Colon (tissue), 2 donors: ENCODE results near the gene SLC66A2.

Source experiments
- FAIRE-seq: peaks from 2 replicates; lab custom pipeline; 2012; peaks lifted over from hg19 to GRCh38; lab: Jason Lieb, UNC
- donor health status: control.
- donor health status: control.

Gene SLC66A2

GRCh38 chr18:79935925-79936324 is 15.5 kb downstream of the SLC66A2 start:
- no peak for FAIRE-seq

DNA sequence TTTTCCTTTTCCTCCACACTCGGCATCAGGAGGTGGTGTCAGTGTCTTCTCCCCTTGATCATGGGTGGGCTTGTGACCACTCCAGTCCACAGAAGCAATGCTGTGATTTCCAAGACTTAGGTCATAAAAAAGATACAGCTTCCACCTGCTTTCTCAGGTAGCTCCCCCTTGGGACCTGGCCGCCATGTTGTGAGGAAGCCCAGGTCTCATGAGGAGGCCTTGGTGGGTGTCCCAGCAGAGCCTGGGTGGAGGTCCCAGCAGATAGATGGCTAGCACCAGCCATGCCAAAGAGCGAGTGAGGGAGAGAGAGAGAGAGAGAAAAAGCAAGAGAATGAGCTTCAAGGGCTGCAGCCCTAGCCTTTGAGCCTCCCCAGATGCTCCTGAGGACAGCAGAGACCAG is 16.0 kb downstream of the SLC66A2 start:
- FAIRE-seq: no peak

- FAIRE-seq: no peak
Observed at GRCh38 chr18:79935098-79935480, 16.4 kb downstream of the SLC66A2 start.

GRCh38 chr18:79934311-79935097 is 16.9 kb downstream of the SLC66A2 start:
- FAIRE-seq: no peak

GRCh38 chr18:79933765-79934164 is 17.7 kb downstream of the SLC66A2 start:
- no peak for FAIRE-seq

- no peak for FAIRE-seq
Observed at GRCh38 chr18:79932907-79933306, 18.5 kb downstream of the SLC66A2 start.

DNA sequence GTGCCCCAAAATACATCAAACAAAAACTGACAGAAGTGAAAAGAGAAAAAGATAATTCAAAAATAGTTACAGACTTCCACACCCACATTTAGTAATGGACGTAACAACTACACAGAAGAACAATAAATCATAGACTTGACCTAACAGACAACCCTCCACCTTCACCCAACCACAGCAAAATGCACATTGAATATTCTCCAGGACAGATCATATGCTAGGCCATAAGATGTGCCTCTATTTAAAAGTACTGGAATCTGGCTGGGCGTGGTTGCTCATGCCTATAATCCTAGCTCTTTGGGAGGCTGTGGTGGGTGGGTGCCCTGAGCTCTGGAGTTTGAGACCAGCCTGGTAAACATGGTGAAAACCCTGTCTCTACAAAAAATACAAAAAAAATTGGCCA is 20.0 kb downstream of the SLC66A2 start:
- no peak for FAIRE-seq

DNA sequence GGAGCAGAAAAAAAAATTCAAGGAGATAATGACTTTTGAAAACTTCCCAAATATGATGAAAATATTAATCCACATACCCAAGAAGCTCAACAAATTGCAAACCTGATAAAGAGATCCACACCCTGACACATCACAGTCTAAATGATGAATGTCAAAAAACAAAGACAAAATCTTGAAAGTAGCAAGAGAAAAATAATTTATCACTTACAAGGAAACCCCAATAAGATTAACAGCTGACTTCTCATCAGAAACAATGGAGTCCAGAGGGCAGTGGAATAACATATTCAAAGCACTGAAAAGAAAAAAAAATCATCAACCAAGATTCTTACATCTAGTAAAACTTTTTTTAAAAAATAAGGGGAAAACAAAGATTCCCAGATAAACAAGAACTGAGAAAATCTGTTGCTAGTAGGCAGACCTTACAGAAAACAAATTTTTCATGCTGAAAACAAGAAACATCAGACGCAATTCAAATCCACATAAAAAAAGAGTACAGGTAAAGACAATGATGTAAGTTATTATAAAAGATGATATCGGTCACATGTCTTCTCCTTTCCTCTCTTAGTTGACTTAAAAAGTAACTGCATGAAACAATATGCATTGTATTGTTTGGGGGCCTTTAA is 21.3 kb downstream of the SLC66A2 start:
- FAIRE-seq: no peak

DNA sequence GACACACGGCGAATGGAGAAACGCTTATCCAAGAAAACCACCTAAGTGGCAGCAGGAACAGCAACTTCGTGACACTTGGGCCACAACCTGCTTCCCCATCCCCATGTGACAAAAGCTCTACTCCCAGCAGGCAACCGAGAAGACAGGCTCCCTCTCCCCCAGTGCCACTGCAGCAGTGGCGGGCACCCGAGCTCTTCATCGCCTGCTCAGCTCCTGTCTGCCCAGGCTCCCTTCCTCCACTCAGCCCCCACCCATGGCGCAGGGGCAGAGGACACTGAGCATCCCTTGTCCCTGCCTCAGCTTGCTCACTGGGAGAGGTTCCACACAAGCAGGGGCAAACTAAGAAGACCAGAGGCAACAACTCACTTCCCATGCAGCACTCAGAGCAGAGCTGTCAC is 22.9 kb downstream of the SLC66A2 start:
- no peak for FAIRE-seq

- FAIRE-seq: no peak
Observed at GRCh38 chr18:79927607-79928562, 23.6 kb downstream of the SLC66A2 start.

- no peak for FAIRE-seq
Observed at GRCh38 chr18:79926715-79927606, 24.5 kb downstream of the SLC66A2 start.

GRCh38 chr18:79926306-79926705 is 25.1 kb downstream of the SLC66A2 start:
- FAIRE-seq: no peak

DNA sequence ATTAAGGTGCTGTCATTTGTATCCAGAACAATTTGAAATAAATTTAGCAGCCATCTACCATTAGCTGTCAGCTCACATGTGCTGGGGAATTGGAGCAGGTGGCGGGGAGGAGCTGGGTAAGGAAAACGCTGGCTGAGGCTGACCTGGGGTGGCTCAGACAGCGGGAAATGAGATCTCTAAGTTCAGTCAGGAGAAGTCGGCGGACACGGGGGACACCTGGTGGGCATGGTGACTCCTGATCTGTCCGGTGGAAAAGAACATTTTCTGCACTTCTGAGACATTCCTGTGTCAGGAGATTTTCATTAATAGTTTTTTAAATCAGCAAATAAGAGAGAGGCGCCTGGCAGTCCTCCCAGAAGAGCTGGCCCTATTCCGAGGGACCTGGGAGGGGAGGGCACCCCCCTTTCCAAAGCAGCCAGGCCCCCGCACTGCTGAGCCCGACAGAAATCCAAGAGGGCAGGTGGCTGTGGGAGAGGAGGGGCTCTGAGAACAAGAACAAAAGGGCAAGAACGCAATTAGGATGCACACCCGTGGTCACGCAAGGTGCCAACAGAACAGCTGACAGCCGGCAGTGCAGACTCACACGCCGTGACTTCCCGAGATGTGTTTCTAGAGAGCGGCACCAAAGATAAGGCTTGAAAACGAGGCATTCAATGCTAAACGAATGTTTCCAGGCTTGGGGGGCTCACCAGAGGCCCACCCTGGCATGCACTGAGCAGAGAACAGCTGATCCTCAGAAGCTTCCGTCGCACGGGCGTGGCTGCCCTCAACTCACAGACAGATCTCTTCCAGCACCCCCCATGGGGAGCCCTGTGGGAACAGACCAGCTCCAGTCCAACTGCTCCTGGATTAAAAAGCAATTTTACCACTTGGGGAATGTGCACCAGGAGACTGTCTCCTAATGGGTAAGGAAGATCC is 26.4 kb downstream of the SLC66A2 start:
- no peak for FAIRE-seq

DNA sequence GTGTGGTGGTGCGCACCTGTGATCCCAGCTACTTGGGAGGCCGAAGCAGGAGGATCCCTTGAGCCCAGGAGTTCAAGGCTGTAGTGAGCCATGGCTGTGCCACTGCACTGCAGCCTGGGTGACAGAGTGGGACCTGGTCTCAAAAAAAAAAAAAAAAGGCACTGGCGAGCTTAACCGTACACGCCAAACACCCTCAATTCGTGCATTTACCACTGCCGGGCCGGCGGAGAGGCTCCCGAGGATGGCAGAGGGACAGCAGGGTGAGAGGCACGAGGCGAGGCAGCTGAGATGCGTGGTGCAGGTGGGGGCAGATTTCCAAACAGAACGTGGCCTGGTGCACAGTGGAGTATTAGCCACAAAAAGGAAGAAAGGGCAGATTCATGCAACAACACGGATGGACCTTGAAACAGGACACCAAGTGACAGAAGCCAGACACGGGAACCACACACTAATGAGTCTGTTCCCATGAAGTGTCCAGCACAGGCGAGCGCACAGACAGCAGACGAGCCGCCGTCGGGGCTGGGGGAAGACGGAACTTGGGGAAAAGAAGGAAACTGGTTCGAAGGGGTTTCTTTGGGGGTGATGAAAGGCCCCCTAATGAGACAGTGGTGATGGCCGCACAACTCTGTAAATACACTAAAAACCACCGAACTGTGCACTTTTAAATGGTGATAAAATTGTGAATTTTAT is 27.4 kb downstream of the SLC66A2 start:
- FAIRE-seq: no peak

DNA sequence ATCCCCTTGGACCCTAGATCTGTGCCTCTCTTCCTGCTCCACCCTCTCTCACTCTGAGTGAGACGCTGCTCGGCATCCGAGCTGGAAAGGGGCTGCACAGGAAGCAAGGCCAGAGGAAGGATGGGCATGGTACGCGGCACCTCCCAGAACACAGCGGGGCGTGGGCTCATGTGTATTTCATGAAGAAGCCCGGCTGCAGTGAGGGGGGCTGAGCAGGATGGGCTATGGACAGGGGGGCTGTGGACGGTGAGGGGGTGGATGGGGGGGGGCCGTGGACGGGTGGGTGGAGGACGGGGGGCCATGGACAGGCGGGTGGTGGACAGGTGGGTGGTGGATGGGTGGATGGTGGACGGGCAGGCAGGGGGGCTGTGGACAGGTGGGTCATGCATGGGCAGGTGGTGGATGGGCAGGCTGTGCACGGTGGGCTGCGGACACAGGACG is 28.5 kb downstream of the SLC66A2 start:
- FAIRE-seq: no peak

DNA sequence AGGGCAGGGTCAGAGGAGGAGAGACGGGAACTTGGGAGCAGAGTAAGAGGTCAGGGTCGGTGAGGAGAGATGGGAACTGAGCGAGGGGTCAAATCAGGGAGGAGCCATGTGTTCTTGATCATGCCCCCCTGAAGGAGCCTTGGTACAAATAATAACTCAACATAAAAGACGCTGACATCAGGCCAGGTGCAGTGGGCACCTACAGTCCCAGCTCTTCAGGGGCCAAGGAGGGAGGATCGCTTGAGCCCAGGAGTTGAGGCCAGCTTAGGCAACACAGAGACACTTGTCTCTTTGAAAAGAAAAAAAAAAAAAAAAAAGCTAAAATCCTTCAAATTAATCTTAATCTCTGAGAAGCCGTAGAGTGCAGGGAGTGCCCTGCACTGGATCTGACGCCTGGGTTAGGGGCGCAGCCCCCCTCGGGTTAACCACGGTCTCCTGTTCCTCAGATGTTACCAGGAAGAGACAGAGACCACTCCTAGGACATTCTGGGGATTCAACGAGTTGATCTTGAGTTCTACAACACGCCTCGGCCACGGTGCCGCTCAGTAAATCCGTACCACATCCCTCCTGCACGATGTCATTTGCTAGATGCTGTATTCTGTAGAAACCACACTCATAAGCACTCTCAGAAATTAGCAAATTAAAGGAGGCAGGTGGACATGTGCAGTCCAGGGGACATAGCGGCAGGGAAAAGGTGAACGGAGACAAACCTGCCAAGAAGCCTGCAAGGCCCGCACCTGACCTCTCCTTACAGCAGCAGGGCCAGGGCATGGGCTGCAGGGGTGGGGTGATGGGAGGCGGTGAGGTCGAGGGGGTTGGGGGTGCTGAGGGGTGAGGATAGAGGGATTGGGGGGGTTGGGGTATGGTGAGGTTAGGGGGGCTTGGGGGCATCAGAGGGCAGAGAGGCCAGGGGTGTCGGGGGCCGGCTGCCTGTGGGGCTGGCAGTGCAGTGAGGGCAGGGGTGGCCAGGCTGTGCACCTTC is 29.2 kb downstream of the SLC66A2 start:
- no peak for FAIRE-seq

DNA sequence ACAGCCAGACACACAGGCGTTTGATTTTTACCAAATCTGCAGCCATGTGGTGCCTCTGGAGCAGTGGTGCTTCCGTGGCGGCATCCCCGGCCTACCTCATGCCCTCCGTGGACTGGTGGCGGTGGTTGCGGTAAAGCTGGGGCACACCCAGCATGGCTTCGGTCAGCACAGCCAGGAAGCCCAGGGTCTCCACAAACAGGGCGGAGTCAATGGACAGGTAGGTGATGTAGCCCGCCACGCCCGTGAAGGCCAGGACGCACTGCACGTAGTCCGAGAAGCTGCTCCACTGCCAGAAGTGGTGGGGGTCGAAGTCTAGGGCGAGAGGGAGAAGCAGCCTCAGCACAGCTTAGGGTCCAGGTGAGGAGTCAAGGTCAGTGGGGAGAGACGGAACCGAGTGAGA is 32.4 kb downstream of the SLC66A2 start:
- no peak for FAIRE-seq

- FAIRE-seq: no peak
Observed at GRCh38 chr18:79918615-79919011, 32.8 kb downstream of the SLC66A2 start.
